A549 (cell line): ENCODE results near the gene SLIRP. TPM values are rescaled to one million over a fixed set of nuclear protein-coding genes. Genes with fewer than 3 reads are reported as not detected.

ENCODE experiments used
- ATAC-seq, 2 experiments: fragments of 200-7000 bp in 1 of 2; fragments of >200 bp in 1 of 2; cut with Nextera tagmentation in 1 of 2; cut with Tn5 transposase in 1 of 2; 3 replicates each; pipeline versions ENCODE4 v1.8.0 to v1.9.1; 2018 to 2020; ENCODE audit warnings: mild to moderate bottlenecking in 1 of 2, moderate library complexity in 1 of 2
- CTCF ChIA-PET: fragments of 300-600 bp; sonication (Branson Sonifier 250); formaldehyde crosslinking; extraction: SDS; loops from one replicate; lab custom pipeline; 2021; ENCODE audit warnings: antibody characterized with exemption, inconsistent platforms; lab: Yijun Ruan, JAX
- POLR2A ChIA-PET: fragments of 350-600 bp; formaldehyde crosslinking; extraction: SDS; loops from one replicate; lab custom pipeline; 2021; ENCODE audit warnings: antibody characterized with exemption, inconsistent platforms; lab: Yijun Ruan, JAX
- DNase-seq, 2 experiments: peaks; one replicate each; pipeline versions ENCODE4 v3.0.0 to v3.0.0-alpha.2; 2011 to 2016; ENCODE audit warnings: low read depth in 1 of 2, low spot score in 1 of 2
- FAIRE-seq: peaks from 2 replicates; lab custom pipeline; 2011; peaks lifted over from hg19 to GRCh38; lab: Jason Lieb, UNC
- H3K27ac ChIP-seq, 2 experiments: fragments of >200 bp; sonication (Bioruptor Twin); formaldehyde crosslinking; 3 replicates each; pipeline ENCODE4 v1.5.1; 2016 to 2017
- H3K4me1 ChIP-seq: fragments of >200 bp; sonication (Bioruptor Twin); formaldehyde crosslinking; 3 replicates; pipeline ENCODE4 v1.6.1; 2016
- H3K4me2 ChIP-seq: fragments of >200 bp; sonication (Bioruptor Twin); formaldehyde crosslinking; 3 replicates; pipeline ENCODE4 v1.6.1; 2016
- H3K4me3 ChIP-seq: fragments of >200 bp; sonication (Bioruptor Twin); formaldehyde crosslinking; 3 replicates; pipeline ENCODE4 v1.5.1; 2016
- H3K9me3 ChIP-seq: fragments of >200 bp; sonication (Bioruptor Twin); formaldehyde crosslinking; 3 replicates; pipeline ENCODE4 v1.6.1; 2016
- HDAC2 ChIP-seq: fragments of 200-600 bp; sonication (generic); IDR thresholded peaks from 2 replicates; pipeline ENCODE4 v1.6.1; 2016
- HOXA7 ChIP-seq: fragments of 250-450 bp; sonication (Bioruptor Pico); IDR thresholded peaks from 2 replicates; pipeline ENCODE4 v1.5.0; 2020; ENCODE audit warnings: mild to moderate bottlenecking, moderate library complexity
- MAZ ChIP-seq: fragments of 150-350 bp; IDR thresholded peaks from 2 replicates; pipeline ENCODE4 v1.6.1; 2014; ENCODE audit warnings: antibody characterized with exemption, low read depth, low read length, borderline replicate concordance
- PHF8 ChIP-seq: fragments of 200-600 bp; sonication (generic); IDR thresholded peaks from 2 replicates; pipeline ENCODE4 v1.6.1; 2016; ENCODE audit warnings: low read depth, mild to moderate bottlenecking, antibody characterized with exemption, moderate library complexity, borderline replicate concordance
- WGBS: methylation state at CpG from one replicate; pipeline ENCODE4 v1.1.6; 2017; ENCODE audit errors: missing lambda C conversion rate; 5-methylcytosine and 5-hydroxymethylcytosine counted together
- polyA plus RNA-seq, 4 experiments: library from polyadenylated mRNA; depleted of rRNA in 3 of 4; stranded (reverse); fragments of >200 nt; fragmentation: RNase III in 1 of 4; extraction: RNeasy Plus Mini Kit Qiagen cat#74134 plus additional on column Dnase treatment in 1 of 4; gene quantifications; 2 replicates in 3 of 4; 3 replicates in 1 of 4; pipeline ENCODE4 v1.2.3, GENCODE V29; 2011 to 2017
- TF ChIP-seq, protein P1 (sequence below): fragments of 150-350 bp; IDR thresholded peaks from 2 replicates; pipeline ENCODE4 v1.6.1; 2014; ENCODE audit warnings: low read depth, mild to moderate bottlenecking, low read length

SLIRP gene
- polyA plus RNA-seq, 2 of the 4 experiments (the other 2 are of a cell fraction): 492 to 623 TPM

DNA sequence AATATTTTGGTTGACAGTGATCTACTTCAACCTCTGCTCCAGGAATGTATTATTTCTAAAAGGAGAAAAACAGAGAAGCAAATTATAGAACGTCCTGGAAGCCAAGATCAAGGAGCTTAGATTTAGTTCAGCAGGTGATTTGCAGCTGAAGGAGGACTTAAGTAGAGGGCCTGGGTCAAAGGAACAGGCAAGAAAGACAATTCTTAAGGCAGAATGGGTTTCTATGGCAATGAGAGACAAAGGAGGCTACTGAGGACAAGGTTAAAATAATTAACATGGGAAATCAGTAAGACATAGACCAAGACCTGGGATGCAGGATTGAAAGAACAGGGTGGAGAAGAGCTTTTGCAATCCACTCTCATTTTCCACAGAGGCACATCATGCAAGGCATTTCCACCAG is 55.4 kb downstream of the SLIRP start:
- TF ChIP-seq, protein P1, sequence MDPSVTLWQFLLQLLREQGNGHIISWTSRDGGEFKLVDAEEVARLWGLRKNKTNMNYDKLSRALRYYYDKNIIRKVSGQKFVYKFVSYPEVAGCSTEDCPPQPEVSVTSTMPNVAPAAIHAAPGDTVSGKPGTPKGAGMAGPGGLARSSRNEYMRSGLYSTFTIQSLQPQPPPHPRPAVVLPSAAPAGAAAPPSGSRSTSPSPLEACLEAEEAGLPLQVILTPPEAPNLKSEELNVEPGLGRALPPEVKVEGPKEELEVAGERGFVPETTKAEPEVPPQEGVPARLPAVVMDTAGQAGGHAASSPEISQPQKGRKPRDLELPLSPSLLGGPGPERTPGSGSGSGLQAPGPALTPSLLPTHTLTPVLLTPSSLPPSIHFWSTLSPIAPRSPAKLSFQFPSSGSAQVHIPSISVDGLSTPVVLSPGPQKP: no peak
- no peak for TF ChIP-seq HDAC2
- ChIA-PET POLR2A (no interaction called here), CTCF (interaction anchor here (0.6 to 4.5 kb wide), 6 partner anchors 10 to 1596 kb away, joined by 3 to 17 read pairs (median 4); partner anchors contain the start of gene ADCK1)
- Histone ChIP-seq H3K4me1 (peaks cover 13% of the 10 kb centered on the region), H3K27ac (no peak overlapping the region), H3K9me3 (no peaks in the 10 kb centered on the region), H3K4me3 (no peak overlapping the region), H3K4me2 (no peak overlapping the region)
- FAIRE-seq: no peak
- ATAC-seq: no peak
- DNase-seq: no peak
- 23% methylated on average over 1 of the region's 1 CpG for WGBS

DNA sequence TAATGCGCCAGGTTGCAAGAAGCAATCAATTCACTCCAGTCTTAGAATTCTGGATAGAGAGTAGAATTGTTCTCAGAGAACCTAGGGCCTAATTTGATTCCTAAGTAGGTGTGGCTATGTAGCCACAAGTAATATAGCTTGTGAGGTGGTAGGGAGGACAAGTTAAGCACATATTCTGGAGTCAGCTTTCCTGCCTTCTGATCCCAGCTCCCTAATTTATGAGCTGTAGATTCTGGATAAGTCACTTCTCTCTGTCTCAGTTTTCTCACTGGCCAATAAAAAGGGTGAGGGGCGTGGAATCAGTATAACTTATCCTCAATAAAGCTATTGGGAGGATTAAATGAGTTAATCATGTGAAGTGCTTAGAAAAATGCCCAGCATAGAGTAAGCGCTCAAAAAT is 56.1 kb downstream of the SLIRP start:
- H3K27ac ChIP-seq: no peak overlapping the region
- TF ChIP-seq MAZ: no peak
- no peak for TF ChIP-seq HOXA7
- no peak for TF ChIP-seq PHF8
- TF ChIP-seq, all 56 proteins: peak for 0
- Histone ChIP-seq H3K4me2 (no peak overlapping the region), H3K4me3 (no peak overlapping the region), H3K9me3 (no peaks in the 10 kb centered on the region), H3K4me1 (peaks cover 13% of the 10 kb centered on the region)
- FAIRE-seq (no peak), ATAC-seq (no peak), DNase-seq (no peak)
- CTCF ChIA-PET: interaction anchor here (0.6 to 4.5 kb wide), 5 partner anchors 10 to 1596 kb away, joined by 3 to 17 read pairs (median 4); partner anchors contain the start of gene ADCK1
- 70% methylated on average over 3 of the region's 3 CpGs for WGBS
- POLR2A ChIA-PET: no interaction called here

Other genes with a start within 250 kb of the SLIRP start
- gene ISM2, start 209.3 kb upstream of the SLIRP start, polyA plus RNA-seq (2011; rRNA removed): 0.10 and 0.11 TPM in 2 replicates
- 0.21 to 0.31 TPM (median 0.22 TPM) in 3 replicates for gene ISM2, start 209.3 kb upstream of the SLIRP start, polyA plus RNA-seq (2017; fragmentation: RNase III; extraction: RNeasy Plus Mini Kit Qiagen cat#74134 plus additional on column Dnase treatment)
- gene SPTLC2, start 91.5 kb upstream of the SLIRP start, polyA plus RNA-seq (2011; rRNA removed): 29.9 and 30.9 TPM in 2 replicates
- gene SPTLC2, start 91.5 kb upstream of the SLIRP start, polyA plus RNA-seq (2017; fragmentation: RNase III; extraction: RNeasy Plus Mini Kit Qiagen cat#74134 plus additional on column Dnase treatment): 16.3 to 17.6 TPM (median 17.2 TPM) in 3 replicates
- gene ALKBH1, start 80 bp upstream of the SLIRP start, polyA plus RNA-seq (2011; rRNA removed): 24.1 and 24.5 TPM in 2 replicates
- gene ALKBH1, start 80 bp upstream of the SLIRP start, polyA plus RNA-seq (2017; fragmentation: RNase III; extraction: RNeasy Plus Mini Kit Qiagen cat#74134 plus additional on column Dnase treatment): 10.9 to 11.9 TPM (median 11.4 TPM) in 3 replicates
- 68.1 and 84.0 TPM in 2 replicates for gene SNW1, start 53.1 kb downstream of the SLIRP start, polyA plus RNA-seq (2011; rRNA removed)
- 64.8 to 70.4 TPM (median 65.3 TPM) in 3 replicates for gene SNW1, start 53.1 kb downstream of the SLIRP start, polyA plus RNA-seq (2017; fragmentation: RNase III; extraction: RNeasy Plus Mini Kit Qiagen cat#74134 plus additional on column Dnase treatment)
- gene ADCK1, start 92.0 kb downstream of the SLIRP start, polyA plus RNA-seq (2011; rRNA removed): 8.1 and 10.0 TPM in 2 replicates
- 6.3 to 7.3 TPM (median 6.6 TPM) in 3 replicates for gene ADCK1, start 92.0 kb downstream of the SLIRP start, polyA plus RNA-seq (2017; fragmentation: RNase III; extraction: RNeasy Plus Mini Kit Qiagen cat#74134 plus additional on column Dnase treatment)